IMR-90 (cell line): ENCODE data around the gene TFAP2E. TPM values are rescaled to one million over a fixed set of nuclear protein-coding genes. Genes with fewer than 3 reads are reported as not detected.

Source experiments
- ATAC-seq: fragments of 200-7000 bp; cut with Tn5 transposase; 2 replicates; pipeline ENCODE4 v1.9.1; 2020; ENCODE audit warnings: low read depth, mild to moderate bottlenecking, moderate library complexity
- BruUV-seq: library from RNA; stranded (reverse); fragments of 400-500 nt; replicated peaks from 2 replicates; lab custom pipeline; 2021; lab: Mats Ljungman, UMichigan
- CTCF ChIA-PET: fragments of 300-600 bp; formaldehyde crosslinking; extraction: SDS; loops from one replicate; lab custom pipeline; 2021; ENCODE audit warnings: antibody characterized with exemption; lab: Yijun Ruan, JAX
- POLR2A ChIA-PET: fragments of 300-600 bp; sonication (Branson Sonifier 250); formaldehyde crosslinking; loops from one replicate; lab custom pipeline; 2022; ENCODE audit warnings: antibody characterized with exemption; ENCODE audit not compliant: unreplicated experiment; lab: Charles Lee
- DNase-seq: peaks from one replicate; pipeline ENCODE4 v3.0.0; 2013
- H2AFZ ChIP-seq: replicated peaks from 2 replicates; pipeline ENCODE3; 2013; ENCODE audit warnings: low read length, mild to moderate bottlenecking; ENCODE audit not compliant: poor library complexity
- H2AK5ac ChIP-seq: 2 replicates; pipeline ENCODE4 v1.6.1; 2013; ENCODE audit warnings: low read depth, low read length, inconsistent platforms
- H2AK9ac ChIP-seq: replicated peaks from 2 replicates; pipeline ENCODE3; 2013; ENCODE audit warnings: mild to moderate bottlenecking, low read depth, low read length, moderate library complexity; ENCODE audit not compliant: poor library complexity
- H2BK120ac ChIP-seq: 2 replicates; pipeline ENCODE4 v1.6.1; 2013; ENCODE audit warnings: low read depth, low read length, inconsistent platforms
- H2BK15ac ChIP-seq: 3 replicates; pipeline ENCODE4 v1.6.1; 2013; ENCODE audit warnings: low read depth, low read length, inconsistent platforms
- H2BK20ac ChIP-seq: 2 replicates; pipeline ENCODE4 v1.6.1; 2013; ENCODE audit warnings: low read depth, mild to moderate bottlenecking, inconsistent platforms, low read length, moderate library complexity
- H2BK5ac ChIP-seq: 2 replicates; pipeline ENCODE4 v1.6.1; 2013; ENCODE audit warnings: mild to moderate bottlenecking, low read depth, low read length, inconsistent platforms; ENCODE audit not compliant: poor library complexity, severe bottlenecking
- H3K14ac ChIP-seq: replicated peaks from 2 replicates; pipeline ENCODE4 v1.6.1; 2013; ENCODE audit warnings: low read depth, low read length, inconsistent platforms
- H3K18ac ChIP-seq: 2 replicates; pipeline ENCODE4 v1.6.1; 2013; ENCODE audit warnings: low read depth, low read length, control low read depth
- H3K23ac ChIP-seq: 2 replicates; pipeline ENCODE4 v1.6.1; 2013; ENCODE audit warnings: low read depth, low read length, inconsistent platforms
- H3K27ac ChIP-seq: 2 replicates; pipeline ENCODE4 v1.5.1; 2013; ENCODE audit warnings: mild to moderate bottlenecking, control low read depth, low read length; ENCODE audit not compliant: insufficient read depth
- H3K27me3 ChIP-seq: 2 replicates; pipeline ENCODE4 v1.6.1; 2013; ENCODE audit warnings: low read length; ENCODE audit not compliant: control insufficient read depth, insufficient read depth
- H3K36me3 ChIP-seq: 2 replicates; pipeline ENCODE4 v1.6.1; 2013; ENCODE audit warnings: low read length, mixed read lengths; ENCODE audit not compliant: control insufficient read depth, insufficient read depth
- H3K4ac ChIP-seq: 2 replicates; pipeline ENCODE4 v1.6.1; 2013; ENCODE audit warnings: low read depth, low read length, inconsistent platforms
- H3K4me1 ChIP-seq: 2 replicates; pipeline ENCODE4 v1.6.1; 2013; ENCODE audit warnings: low read length, mixed read lengths; ENCODE audit not compliant: control insufficient read depth, insufficient read depth
- H3K4me2 ChIP-seq: 2 replicates; pipeline ENCODE4 v1.6.1; 2013; ENCODE audit warnings: low read depth, mild to moderate bottlenecking, control low read depth, low read length, moderate library complexity
- H3K4me3 ChIP-seq: 2 replicates; pipeline ENCODE4 v1.5.1; 2013; ENCODE audit warnings: low read depth, mild to moderate bottlenecking, control low read depth, low read length, moderate library complexity; ENCODE audit not compliant: insufficient read depth
- H3K56ac ChIP-seq: 2 replicates; pipeline ENCODE4 v1.6.1; 2013; ENCODE audit warnings: low read length, inconsistent platforms; ENCODE audit not compliant: insufficient read depth; ENCODE audit errors: extremely low read depth
- H3K79me1 ChIP-seq, 2 experiments: 2 replicates each; pipeline ENCODE4 v1.6.1; 2013; ENCODE audit warnings: low read length in 2 of 2, inconsistent platforms in 1 of 2, low read depth in 1 of 2
- H3K9ac ChIP-seq: 2 replicates; pipeline ENCODE4 v1.6.1; 2013; ENCODE audit warnings: low read depth, low read length, control low read depth
- H3K9me1 ChIP-seq: 2 replicates; pipeline ENCODE4 v1.6.1; 2013; ENCODE audit warnings: low read length, inconsistent platforms; ENCODE audit not compliant: insufficient read depth
- H3K9me3 ChIP-seq: 2 replicates; pipeline ENCODE4 v1.6.1; 2013; ENCODE audit warnings: low read length; ENCODE audit not compliant: control insufficient read depth, insufficient read depth
- H4K20me1 ChIP-seq: 2 replicates; pipeline ENCODE4 v1.6.1; 2013; ENCODE audit warnings: low read length, inconsistent platforms; ENCODE audit not compliant: insufficient read depth
- H4K5ac ChIP-seq: 2 replicates; pipeline ENCODE4 v1.6.1; 2013; ENCODE audit warnings: mild to moderate bottlenecking, low read depth, low read length, control low read depth
- H4K8ac ChIP-seq, 2 experiments: 2 replicates each; pipeline ENCODE4 v1.6.1; 2013; ENCODE audit warnings: low read depth in 2 of 2, low read length in 2 of 2, control low read depth in 1 of 2, inconsistent platforms in 1 of 2
- H4K91ac ChIP-seq: 2 replicates; pipeline ENCODE4 v1.6.1; 2013; ENCODE audit warnings: low read depth, low read length, inconsistent platforms; ENCODE audit not compliant: insufficient read depth
- CEBPB ChIP-seq: IDR thresholded peaks from 2 replicates; pipeline ENCODE4 v1.6.1; 2012; ENCODE audit warnings: low read depth, low read length, improper control_type of control experiment
- CHD1 ChIP-seq: IDR thresholded peaks from 2 replicates; pipeline ENCODE4 v1.6.1; 2012; ENCODE audit warnings: low read depth, low read length, improper control_type of control experiment
- FOS ChIP-seq: fragments of 150-350 bp; IDR thresholded peaks from 2 replicates; pipeline ENCODE4 v1.6.1; 2016; ENCODE audit warnings: low read depth, low read length
- MAFK ChIP-seq: IDR thresholded peaks from 2 replicates; pipeline ENCODE4 v1.6.1; 2012; ENCODE audit warnings: low read depth, low read length, improper control_type of control experiment
- MXI1 ChIP-seq: IDR thresholded peaks from 2 replicates; pipeline ENCODE4 v1.6.1; 2012; ENCODE audit warnings: low read depth, mild to moderate bottlenecking, low read length, moderate library complexity, borderline replicate concordance
- NFE2L2 ChIP-seq: fragments of 150-350 bp; IDR thresholded peaks from 2 replicates; pipeline ENCODE4 v1.6.1; 2016; ENCODE audit warnings: low read depth, mild to moderate bottlenecking, low read length
- POLR2A ChIP-seq: IDR thresholded peaks from 2 replicates; pipeline ENCODE4 v1.6.1; 2012; ENCODE audit warnings: mild to moderate bottlenecking, low read depth, low read length
- RAD21 ChIP-seq: IDR thresholded peaks from 2 replicates; pipeline ENCODE4 v1.6.1; 2012; ENCODE audit warnings: low read length, improper control_type of control experiment
- RCOR1 ChIP-seq: IDR thresholded peaks from 2 replicates; pipeline ENCODE4 v1.6.1; 2012; ENCODE audit warnings: mild to moderate bottlenecking, low read length, improper control_type of control experiment; ENCODE audit not compliant: insufficient replicate concordance
- RFX5 ChIP-seq: IDR thresholded peaks from 2 replicates; pipeline ENCODE4 v1.8.0; 2012; ENCODE audit warnings: low read depth, mild to moderate bottlenecking, low read length, moderate library complexity
- SMC3 ChIP-seq: fragments of 150-350 bp; IDR thresholded peaks from 2 replicates; pipeline ENCODE4 v1.6.1; 2016; ENCODE audit warnings: low read depth, mild to moderate bottlenecking, antibody characterized with exemption, low read length, moderate library complexity
- WGBS, 2 experiments: methylation state at CpG; one replicate each; pipeline versions ENCODE4 v1.1.5 to v1.1.7; 2013; ENCODE audit warnings: missing lambda C conversion rate in 2 of 2; ENCODE audit not compliant: insufficient read length in 1 of 2; ENCODE audit errors: extremely low coverage in 2 of 2; 5-methylcytosine and 5-hydroxymethylcytosine counted together
- dilution Hi-C: fragments of 300-500 bp; cut with HindIII; formaldehyde crosslinking; loops from one replicate; pipeline ENCODE4 v1.14.3; 2018; ENCODE audit warnings: low sequenced_read_pairs; ENCODE audit not compliant: unreplicated experiment
- in situ Hi-C: fragments of 300-500 bp; cut with MboI; formaldehyde crosslinking; loops from 3 replicates; pipeline ENCODE4 v1.14.3; 2019; ENCODE audit warnings: low sequenced_read_pairs, inconsistent platforms, mixed read lengths
- intact Hi-C: fragments of 100-400 bp; cut with micrococcal nuclease; formaldehyde crosslinking; loops from 2 replicates; pipeline ENCODE4 v1.10.0; 2022
- polyA plus RNA-seq, 3 experiments: library from polyadenylated mRNA; depleted of rRNA; stranded (reverse); fragments of >200 nt; gene quantifications; 2 replicates each; pipeline ENCODE4 v1.2.3, GENCODE V29; 2012; ENCODE audit warnings: low replicate concordance in 1 of 3
- total RNA-seq: library from RNA; depleted of rRNA; stranded (reverse); fragments of >200 nt; gene quantifications from 2 replicates; pipeline ENCODE4 v1.2.3, GENCODE V29; 2012
- TF ChIP-seq, protein P1 (sequence below): fragments of 150-350 bp; IDR thresholded peaks from 2 replicates; pipeline ENCODE4 v1.6.1; 2017; ENCODE audit warnings: mild to moderate bottlenecking, antibody characterized with exemption, low read length, low read depth
- TF ChIP-seq, protein P2 (sequence below): fragments of 150-350 bp; IDR thresholded peaks from 2 replicates; pipeline ENCODE4 v1.6.1; 2016; ENCODE audit warnings: low read depth, mild to moderate bottlenecking, low read length, moderate library complexity, borderline replicate concordance

TFAP2E gene
- total and polyA plus RNA-seq, 2 of the 4 experiments (the other 2 are of a cell fraction): under 0.01 to 0.19 TPM

DNA sequence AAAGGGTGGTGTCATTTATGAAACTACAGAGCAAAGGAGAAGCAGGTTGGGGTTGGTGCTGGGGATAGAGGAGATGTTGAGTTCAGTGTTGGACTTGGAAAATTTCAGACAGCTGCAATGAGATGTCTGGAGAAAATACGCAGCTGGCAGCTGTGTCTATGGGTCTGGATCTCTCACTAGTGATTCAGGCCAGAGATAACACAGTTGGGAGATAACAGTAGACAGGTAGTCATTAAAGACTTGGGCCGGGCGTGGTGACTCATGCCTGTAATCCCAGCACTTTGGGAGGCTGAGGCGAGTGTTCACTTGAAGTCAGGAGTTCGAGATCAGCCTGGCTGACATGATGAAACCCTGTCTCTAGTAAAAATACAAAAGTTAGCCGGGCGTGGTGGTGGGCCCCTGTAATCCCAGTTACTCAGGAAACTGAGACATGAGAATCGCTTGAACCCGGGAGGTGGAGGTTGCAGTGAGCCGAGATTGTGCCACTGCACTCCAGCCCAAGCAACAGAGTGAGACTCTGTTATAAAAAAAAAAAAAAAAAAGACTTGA lies 2.5 kb upstream of the TFAP2E start:
- Histone ChIP-seq H3K9ac (no peak overlapping the region), H3K36me3 (peaks cover 7% of the 10 kb centered on the region), H2BK15ac (no peak overlapping the region), H2BK5ac (no peak overlapping the region), H3K79me1 (no peaks in the 10 kb centered on the region), H4K20me1 (0 out of 2 replicates have a peak, but pooled peaks cover 5% of the 10 kb centered on the region), H3K9me3 (no peaks in the 10 kb centered on the region), H2AFZ (no peak overlapping the region), H2AK5ac (no peak overlapping the region), H3K56ac (no peak overlapping the region), H3K4ac (no peak overlapping the region), H3K27me3 (peaks cover 31% of the 10 kb centered on the region), H3K4me3 (no peak overlapping the region), H3K14ac (no peak overlapping the region), H3K23ac (no peak overlapping the region), H3K4me1 (no peaks in the 10 kb centered on the region; the same call in 1 of the 2 replicates), H3K27ac (no peak overlapping the region), H2BK20ac (no peak overlapping the region), H4K8ac (no peak overlapping the region), H3K4me2 (no peak overlapping the region), H4K91ac (no peak overlapping the region), H3K9me1 (no peaks in the 10 kb centered on the region), H3K18ac (no peak overlapping the region), H4K5ac (no peak overlapping the region), H2BK120ac (no peak overlapping the region), H2AK9ac (no peak overlapping the region)
- dilution Hi-C loops (no loop called here), intact Hi-C loops (no loop called here), in situ Hi-C loops (loop anchor here (5.0 kb wide), 1 partner anchor 202 kb away; no protein-coding TSS in a partner anchor)
- ChIA-PET CTCF (interaction anchor here (0.6 to 2.1 kb wide), 3 partner anchors 75 to 157 kb away, joined by 3 to 9 read pairs (median 5); no protein-coding TSS in a partner anchor), POLR2A (no interaction called here)
- no TSS peak for BruUV-seq
- ATAC-seq: no peak
- TF ChIP-seq RCOR1 (no peak), SMC3 (no peak), CEBPB (no peak), RFX5 (no peak), MXI1 (no peak), RAD21 (no peak), FOS (no peak), NFE2L2 (no peak), CHD1 (no peak), MAFK (no peak), POLR2A (no peak)
- TF ChIP-seq, protein P1, sequence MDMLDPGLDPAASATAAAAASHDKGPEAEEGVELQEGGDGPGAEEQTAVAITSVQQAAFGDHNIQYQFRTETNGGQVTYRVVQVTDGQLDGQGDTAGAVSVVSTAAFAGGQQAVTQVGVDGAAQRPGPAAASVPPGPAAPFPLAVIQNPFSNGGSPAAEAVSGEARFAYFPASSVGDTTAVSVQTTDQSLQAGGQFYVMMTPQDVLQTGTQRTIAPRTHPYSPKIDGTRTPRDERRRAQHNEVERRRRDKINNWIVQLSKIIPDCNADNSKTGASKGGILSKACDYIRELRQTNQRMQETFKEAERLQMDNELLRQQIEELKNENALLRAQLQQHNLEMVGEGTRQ: no peak
- TF ChIP-seq, protein P2, sequence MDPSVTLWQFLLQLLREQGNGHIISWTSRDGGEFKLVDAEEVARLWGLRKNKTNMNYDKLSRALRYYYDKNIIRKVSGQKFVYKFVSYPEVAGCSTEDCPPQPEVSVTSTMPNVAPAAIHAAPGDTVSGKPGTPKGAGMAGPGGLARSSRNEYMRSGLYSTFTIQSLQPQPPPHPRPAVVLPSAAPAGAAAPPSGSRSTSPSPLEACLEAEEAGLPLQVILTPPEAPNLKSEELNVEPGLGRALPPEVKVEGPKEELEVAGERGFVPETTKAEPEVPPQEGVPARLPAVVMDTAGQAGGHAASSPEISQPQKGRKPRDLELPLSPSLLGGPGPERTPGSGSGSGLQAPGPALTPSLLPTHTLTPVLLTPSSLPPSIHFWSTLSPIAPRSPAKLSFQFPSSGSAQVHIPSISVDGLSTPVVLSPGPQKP: no peak
- 79% methylated on average over 3 of the region's 10 CpGs; no CpG with 5 or more reads in 1 of the 2 experiments for WGBS, 2 experiments
- DNase-seq: peak; percentile 44
